Measurements from ENCODE around the gene UBE2L6.

The UBE2L6 gene

DNA sequence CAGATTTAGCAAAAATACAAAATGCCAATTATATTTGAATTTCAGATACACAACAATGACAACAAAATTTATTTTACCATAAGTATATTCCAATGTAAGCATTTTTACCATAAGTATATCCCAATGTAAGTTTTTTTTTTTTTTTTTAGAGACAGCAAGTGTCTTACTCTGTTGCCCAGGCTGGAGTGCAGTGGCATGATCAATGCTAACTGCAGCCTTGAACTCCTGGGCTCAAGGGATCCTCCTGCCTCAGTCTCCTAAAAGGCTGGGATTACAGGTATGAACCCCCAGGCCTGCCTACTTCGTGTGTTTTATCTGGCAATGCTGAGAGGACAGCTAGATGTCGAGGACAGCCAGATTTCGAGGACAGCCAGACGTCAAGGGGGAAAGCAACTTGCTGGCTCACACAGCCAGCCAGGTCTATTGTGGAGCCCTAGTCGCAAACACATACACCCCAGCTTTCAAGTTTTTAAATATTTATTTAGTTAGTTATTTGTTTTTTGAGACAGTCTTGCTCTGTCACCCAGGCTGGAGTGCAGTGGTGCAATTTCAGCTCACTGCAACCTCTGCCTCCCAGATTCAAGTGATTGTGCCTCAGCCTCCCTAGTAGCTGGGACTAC is 28.9 kb upstream of the UBE2L6 start:
- TF ChIP-seq FOXM1 (IDR thresholded peaks at IDR 0.05; ENCODE audit: borderline replicate concordance, low read depth) (no peak), RAD21 (IDR thresholded peaks at IDR 0.05; ENCODE audit: low read depth) (no peak), EGR1 (IDR thresholded peaks at IDR 0.05) (no peak), TCF12 (IDR thresholded peaks at IDR 0.05; ENCODE audit: low read depth) (no peak), EP300 (IDR thresholded peaks at IDR 0.05; ENCODE audit: borderline replicate concordance) (no peak), YY1 (IDR thresholded peaks at IDR 0.05; ENCODE audit: low read depth) (no peak), TEAD4 (IDR thresholded peaks at IDR 0.05) (no peak), CREB1 (IDR thresholded peaks at IDR 0.05; ENCODE audit: low read depth) (no peak), TAF1 (IDR thresholded peaks at IDR 0.05; ENCODE audit: low read depth) (no peak), NFIC (IDR thresholded peaks at IDR 0.05) (no peak), CEBPB (IDR thresholded peaks at IDR 0.05) (no peak), ZBTB7A (IDR thresholded peaks at IDR 0.05; ENCODE audit: low read depth) (no peak)
- TF ChIP-seq, protein P1, sequence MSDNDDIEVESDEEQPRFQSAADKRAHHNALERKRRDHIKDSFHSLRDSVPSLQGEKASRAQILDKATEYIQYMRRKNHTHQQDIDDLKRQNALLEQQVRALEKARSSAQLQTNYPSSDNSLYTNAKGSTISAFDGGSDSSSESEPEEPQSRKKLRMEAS (IDR thresholded peaks at IDR 0.05): no peak
- TF ChIP-seq, protein P2, sequence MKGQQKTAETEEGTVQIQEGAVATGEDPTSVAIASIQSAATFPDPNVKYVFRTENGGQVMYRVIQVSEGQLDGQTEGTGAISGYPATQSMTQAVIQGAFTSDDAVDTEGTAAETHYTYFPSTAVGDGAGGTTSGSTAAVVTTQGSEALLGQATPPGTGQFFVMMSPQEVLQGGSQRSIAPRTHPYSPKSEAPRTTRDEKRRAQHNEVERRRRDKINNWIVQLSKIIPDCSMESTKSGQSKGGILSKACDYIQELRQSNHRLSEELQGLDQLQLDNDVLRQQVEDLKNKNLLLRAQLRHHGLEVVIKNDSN (IDR thresholded peaks at IDR 0.05): no peak
- TF ChIP-seq, protein P3, sequence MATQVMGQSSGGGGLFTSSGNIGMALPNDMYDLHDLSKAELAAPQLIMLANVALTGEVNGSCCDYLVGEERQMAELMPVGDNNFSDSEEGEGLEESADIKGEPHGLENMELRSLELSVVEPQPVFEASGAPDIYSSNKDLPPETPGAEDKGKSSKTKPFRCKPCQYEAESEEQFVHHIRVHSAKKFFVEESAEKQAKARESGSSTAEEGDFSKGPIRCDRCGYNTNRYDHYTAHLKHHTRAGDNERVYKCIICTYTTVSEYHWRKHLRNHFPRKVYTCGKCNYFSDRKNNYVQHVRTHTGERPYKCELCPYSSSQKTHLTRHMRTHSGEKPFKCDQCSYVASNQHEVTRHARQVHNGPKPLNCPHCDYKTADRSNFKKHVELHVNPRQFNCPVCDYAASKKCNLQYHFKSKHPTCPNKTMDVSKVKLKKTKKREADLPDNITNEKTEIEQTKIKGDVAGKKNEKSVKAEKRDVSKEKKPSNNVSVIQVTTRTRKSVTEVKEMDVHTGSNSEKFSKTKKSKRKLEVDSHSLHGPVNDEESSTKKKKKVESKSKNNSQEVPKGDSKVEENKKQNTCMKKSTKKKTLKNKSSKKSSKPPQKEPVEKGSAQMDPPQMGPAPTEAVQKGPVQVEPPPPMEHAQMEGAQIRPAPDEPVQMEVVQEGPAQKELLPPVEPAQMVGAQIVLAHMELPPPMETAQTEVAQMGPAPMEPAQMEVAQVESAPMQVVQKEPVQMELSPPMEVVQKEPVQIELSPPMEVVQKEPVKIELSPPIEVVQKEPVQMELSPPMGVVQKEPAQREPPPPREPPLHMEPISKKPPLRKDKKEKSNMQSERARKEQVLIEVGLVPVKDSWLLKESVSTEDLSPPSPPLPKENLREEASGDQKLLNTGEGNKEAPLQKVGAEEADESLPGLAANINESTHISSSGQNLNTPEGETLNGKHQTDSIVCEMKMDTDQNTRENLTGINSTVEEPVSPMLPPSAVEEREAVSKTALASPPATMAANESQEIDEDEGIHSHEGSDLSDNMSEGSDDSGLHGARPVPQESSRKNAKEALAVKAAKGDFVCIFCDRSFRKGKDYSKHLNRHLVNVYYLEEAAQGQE (IDR thresholded peaks at IDR 0.05; ENCODE audit: low read depth): no peak

DNA sequence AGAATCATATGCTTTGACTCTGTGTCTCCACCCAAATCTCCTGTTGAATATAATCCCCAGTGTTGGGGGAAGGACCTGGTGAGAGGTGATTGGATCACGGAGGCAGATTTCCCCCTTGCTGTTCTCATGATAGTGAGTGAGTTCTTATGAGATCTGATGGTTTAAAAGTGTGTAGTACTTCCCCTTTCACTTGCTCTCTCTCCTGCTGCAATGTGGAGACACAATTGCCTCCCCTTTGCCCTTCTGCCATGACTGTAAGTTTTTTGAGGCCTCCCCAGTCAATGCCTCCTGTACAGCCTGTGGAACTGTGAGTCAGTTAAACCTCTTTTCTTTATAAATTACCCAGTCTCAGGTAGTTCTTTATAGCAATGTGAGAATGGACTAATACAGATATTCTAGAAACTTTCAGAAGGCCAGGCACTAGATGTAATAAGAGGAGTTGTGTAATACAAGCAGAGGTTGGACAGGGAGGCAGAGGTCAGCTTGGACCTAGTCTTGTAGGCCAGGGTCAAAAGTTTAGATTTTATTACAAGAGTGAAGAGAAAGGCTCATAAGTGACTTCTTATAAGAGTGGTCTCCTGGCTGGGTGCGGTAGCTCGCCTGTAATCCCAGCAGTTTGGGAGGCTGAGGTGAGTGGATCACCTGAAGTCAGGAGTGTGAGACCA is 20.7 kb upstream of the UBE2L6 start:
- TF ChIP-seq TAF1 (IDR thresholded peaks at IDR 0.05; ENCODE audit: low read depth): no peak
- TF ChIP-seq YY1 (IDR thresholded peaks at IDR 0.05; ENCODE audit: low read depth): no peak
- no peak for TF ChIP-seq EGR1 (IDR thresholded peaks at IDR 0.05)
- no peak for TF ChIP-seq RAD21 (IDR thresholded peaks at IDR 0.05; ENCODE audit: low read depth)
- TF ChIP-seq TCF12 (IDR thresholded peaks at IDR 0.05; ENCODE audit: low read depth): no peak
- TF ChIP-seq EP300 (IDR thresholded peaks at IDR 0.05; ENCODE audit: borderline replicate concordance): no peak
- no peak for TF ChIP-seq TEAD4 (IDR thresholded peaks at IDR 0.05)
- TF ChIP-seq, protein P3 (IDR thresholded peaks at IDR 0.05; ENCODE audit: low read depth): no peak
- TF ChIP-seq ZBTB7A (IDR thresholded peaks at IDR 0.05; ENCODE audit: low read depth): no peak
- TF ChIP-seq FOXM1 (IDR thresholded peaks at IDR 0.05; ENCODE audit: borderline replicate concordance, low read depth): no peak
- TF ChIP-seq, protein P2 (IDR thresholded peaks at IDR 0.05): no peak
- no peak for TF ChIP-seq NFIC (IDR thresholded peaks at IDR 0.05)
- TF ChIP-seq, protein P1 (IDR thresholded peaks at IDR 0.05): no peak
- TF ChIP-seq CREB1 (IDR thresholded peaks at IDR 0.05; ENCODE audit: low read depth): no peak
- no peak for TF ChIP-seq CEBPB (IDR thresholded peaks at IDR 0.05)

DNA sequence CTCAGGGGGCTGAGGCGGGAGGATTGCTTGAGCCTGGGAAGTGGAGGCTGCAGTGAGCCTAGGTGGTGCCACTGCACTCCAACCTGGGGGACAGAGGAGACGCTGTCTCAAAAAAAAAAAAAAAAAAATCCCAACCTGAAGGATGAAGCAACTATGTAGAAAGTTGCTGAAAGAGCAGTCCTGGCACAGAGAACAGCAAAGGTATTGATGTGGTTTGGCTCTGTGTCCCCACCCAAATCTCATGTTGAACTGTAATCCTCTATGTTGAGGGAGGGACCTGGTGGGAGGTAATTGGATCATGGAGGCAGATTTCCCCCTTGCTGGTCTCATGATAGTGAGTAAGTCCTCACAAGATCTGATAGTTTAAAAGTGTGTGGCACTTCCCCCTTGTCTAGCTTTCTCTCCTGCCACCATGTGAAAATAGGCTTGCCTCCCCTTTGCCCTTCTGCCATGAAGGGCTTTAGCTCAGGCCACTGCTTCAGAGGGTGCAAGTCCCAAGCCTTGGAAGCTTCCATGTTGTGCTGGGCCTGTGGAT is 19.3 kb upstream of the UBE2L6 start:
- TF ChIP-seq NFIC (IDR thresholded peaks at IDR 0.05) (no peak), TEAD4 (IDR thresholded peaks at IDR 0.05) (no peak), TAF1 (IDR thresholded peaks at IDR 0.05; ENCODE audit: low read depth) (no peak), ZBTB7A (IDR thresholded peaks at IDR 0.05; ENCODE audit: low read depth) (no peak)
- TF ChIP-seq, protein P2 (IDR thresholded peaks at IDR 0.05): no peak

DNA sequence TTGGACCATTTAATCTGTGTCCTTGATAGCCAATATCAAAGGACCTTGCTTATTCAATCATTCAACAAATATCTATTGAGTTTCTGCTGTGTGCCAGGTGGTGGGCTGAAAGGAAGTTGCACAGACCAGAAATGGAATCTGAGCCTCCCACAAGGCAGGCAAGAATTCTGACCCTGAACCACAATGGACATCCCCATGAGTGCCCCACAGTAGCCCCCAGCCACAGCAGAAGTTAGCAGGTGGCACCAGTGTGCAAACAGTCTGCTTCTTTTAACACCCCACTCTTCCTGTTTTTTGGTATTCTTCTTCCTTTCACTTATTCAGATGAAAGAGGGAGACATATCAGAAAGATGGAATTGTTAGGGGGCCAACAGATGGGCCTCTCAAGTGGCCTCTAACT is 17.8 kb upstream of the UBE2L6 start:
- TF ChIP-seq RAD21 (IDR thresholded peaks at IDR 0.05; ENCODE audit: low read depth): no peak
- no peak for TF ChIP-seq CREB1 (IDR thresholded peaks at IDR 0.05; ENCODE audit: low read depth)

DNA sequence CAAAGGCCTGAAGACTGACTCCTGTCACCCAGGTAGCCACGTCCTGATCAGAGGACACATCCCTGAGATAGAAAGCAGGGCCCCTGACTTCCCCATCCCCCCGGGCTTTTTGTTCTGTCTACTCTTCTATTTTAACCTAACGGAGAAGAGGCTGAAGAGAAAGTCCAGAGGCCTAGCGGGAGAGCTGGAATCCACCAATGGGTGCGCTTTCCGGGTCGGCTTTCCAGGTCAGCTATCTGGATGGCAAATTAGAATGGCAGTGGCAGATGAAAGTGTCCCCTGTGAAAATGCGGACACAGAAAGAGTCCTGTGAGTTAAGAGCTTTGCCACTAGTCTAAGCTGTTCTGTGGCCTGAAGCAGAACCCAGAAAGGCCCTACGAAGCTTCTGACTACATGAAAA is 16.9 kb upstream of the UBE2L6 start:
- no peak for TF ChIP-seq EGR1 (IDR thresholded peaks at IDR 0.05)
- no peak for TF ChIP-seq FOXM1 (IDR thresholded peaks at IDR 0.05; ENCODE audit: borderline replicate concordance, low read depth)
- TF ChIP-seq, protein P3 (IDR thresholded peaks at IDR 0.05; ENCODE audit: low read depth): no peak
- no peak for TF ChIP-seq ZBTB7A (IDR thresholded peaks at IDR 0.05; ENCODE audit: low read depth)
- TF ChIP-seq TEAD4 (IDR thresholded peaks at IDR 0.05): no peak
